WTC11 (cell line): Measurements from ENCODE around the gene TRAF7. TPM values are rescaled to one million over a fixed set of nuclear protein-coding genes. Genes with fewer than 3 reads are reported as not detected.
"Not testable (repeated sequence)": the region's sequence is repeated elsewhere in the genome, so short reads cannot be mapped to it uniquely, and the experiment has no call there.

Experiments
- ATAC-seq: fragments of 200-7000 bp; cut with Tn5 transposase; 2 replicates; pipeline ENCODE4 v1.10.0; 2021; ENCODE audit warnings: mild to moderate bottlenecking, moderate library complexity
- CTCF ChIA-PET: fragments of 300-600 bp; sonication (Branson Sonifier 250); formaldehyde crosslinking; loops from one replicate; lab custom pipeline; 2021; ENCODE audit warnings: antibody characterized with exemption; lab: Charles Lee
- POLR2A ChIA-PET: fragments of 350-600 bp; sonication (Branson Sonifier 250); formaldehyde crosslinking; loops from one replicate; lab custom pipeline; 2021; ENCODE audit warnings: antibody characterized with exemption; lab: Charles Lee
- DNase-seq: peaks from one replicate; pipeline ENCODE4 v3.0.0; 2021; ENCODE audit warnings: low spot score
- H3K27ac Mint-ChIP-seq: 2 replicates; pipeline ENCODE4 v1.8.0; 2021; ENCODE audit warnings: mixed read lengths
- H3K27me3 Mint-ChIP-seq: 2 replicates; pipeline ENCODE4 v1.8.0; 2021; ENCODE audit warnings: low read depth, mild to moderate bottlenecking, moderate library complexity, mixed read lengths
- H3K36me3 Mint-ChIP-seq: 2 replicates; pipeline ENCODE4 v1.8.0; 2021; ENCODE audit warnings: mixed read lengths
- H3K4me1 Mint-ChIP-seq: 2 replicates; pipeline ENCODE4 v1.8.0; 2022; ENCODE audit warnings: mixed read lengths
- H3K4me3 Mint-ChIP-seq: 2 replicates; pipeline ENCODE4 v1.8.0; 2021; ENCODE audit warnings: mild to moderate bottlenecking, moderate library complexity, mixed read lengths
- H3K9me3 Mint-ChIP-seq: 2 replicates; pipeline ENCODE4 v1.8.0; 2021; ENCODE audit warnings: mixed read lengths
- AFF4 ChIP-seq: sonication (generic); formaldehyde crosslinking; IDR thresholded peaks from 2 replicates; pipeline ENCODE4 v1.8.1; 2023; ENCODE audit warnings: mild to moderate bottlenecking, missing genetic modification reagents, borderline replicate concordance
- AR ChIP-seq: fragments of 250-450 bp; sonication (Bioruptor Pico); IDR thresholded peaks from 2 replicates; pipeline ENCODE4 v1.9.0; 2021; ENCODE audit warnings: mild to moderate bottlenecking
- CDX4 ChIP-seq: fragments of 250-450 bp; sonication (Bioruptor Pico); IDR thresholded peaks from 2 replicates; pipeline ENCODE4 v1.9.0; 2021; ENCODE audit warnings: moderate library complexity, mild to moderate bottlenecking, inconsistent platforms, borderline replicate concordance
- CREM ChIP-seq: sonication (generic); formaldehyde crosslinking; IDR thresholded peaks from 2 replicates; pipeline ENCODE4 v1.8.1; 2022; ENCODE audit warnings: mild to moderate bottlenecking, missing genetic modification reagents, moderate library complexity
- E2F4 ChIP-seq: sonication (generic); formaldehyde crosslinking; IDR thresholded peaks from 2 replicates; pipeline ENCODE4 v1.8.1; 2022; ENCODE audit warnings: low read depth, mild to moderate bottlenecking, moderate library complexity, missing genetic modification reagents, borderline replicate concordance
- JAZF1 ChIP-seq: fragments of 250-450 bp; sonication (Bioruptor Pico); IDR thresholded peaks from 2 replicates; pipeline ENCODE4 v1.9.0; 2021; ENCODE audit warnings: moderate library complexity, mild to moderate bottlenecking, inconsistent platforms
- JUN ChIP-seq: sonication (generic); formaldehyde crosslinking; IDR thresholded peaks from 2 replicates; pipeline ENCODE4 v1.8.0; 2023; ENCODE audit warnings: mild to moderate bottlenecking, missing genetic modification reagents
- MAX ChIP-seq: sonication (generic); formaldehyde crosslinking; IDR thresholded peaks from 2 replicates; pipeline ENCODE4 v1.8.0; 2022; ENCODE audit warnings: mild to moderate bottlenecking, missing genetic modification reagents
- NFE2L1 ChIP-seq: sonication (generic); formaldehyde crosslinking; IDR thresholded peaks from 2 replicates; pipeline ENCODE4 v1.8.1; 2023; ENCODE audit warnings: missing genetic modification reagents
- PRDM15 ChIP-seq: sonication (generic); formaldehyde crosslinking; IDR thresholded peaks from 2 replicates; pipeline ENCODE4 v1.8.0; 2022; ENCODE audit warnings: missing genetic modification reagents
- PREB ChIP-seq: sonication (generic); formaldehyde crosslinking; IDR thresholded peaks from 2 replicates; pipeline ENCODE4 v1.8.1; 2022; ENCODE audit warnings: mild to moderate bottlenecking, missing genetic modification reagents, moderate library complexity, borderline replicate concordance
- RORB ChIP-seq: fragments of 250-450 bp; sonication (Bioruptor Pico); IDR thresholded peaks from 2 replicates; pipeline ENCODE4 v1.9.0; 2021; ENCODE audit warnings: mild to moderate bottlenecking
- SMAD4 ChIP-seq: sonication (generic); formaldehyde crosslinking; IDR thresholded peaks from 2 replicates; pipeline ENCODE4 v1.8.0; 2022; ENCODE audit warnings: mild to moderate bottlenecking, missing genetic modification reagents
- TCF7 ChIP-seq: sonication (generic); formaldehyde crosslinking; IDR thresholded peaks from 2 replicates; pipeline ENCODE4 v1.8.0; 2022; ENCODE audit warnings: mild to moderate bottlenecking, low read depth, missing genetic modification reagents, moderate library complexity
- ZNF532 ChIP-seq: fragments of 250-450 bp; sonication (Bioruptor Pico); IDR thresholded peaks from 2 replicates; pipeline ENCODE4 v1.9.0; 2021; ENCODE audit warnings: mild to moderate bottlenecking, borderline replicate concordance
- total RNA-seq: library from RNA; stranded (reverse); gene quantifications from 3 replicates; pipeline ENCODE4 v1.2.3, GENCODE V29; 2021

TRAF7 gene
- total RNA-seq, 1 experiment from 2014 or later, result 148 TPM

GRCh38 chr16:2155091-2155950, at the start of gene TRAF7 (continued):
- TF ChIP-seq ZNF532 (peak; percentile 89), SMAD4 (CRISPR knock-in tag) (0 out of 2 replicates have a peak, but pooled peaks have one; percentile 1), E2F4 (CRISPR knock-in tag) (no peak), JAZF1 (CRISPR knock-in tag) (0 out of 2 replicates have a peak, but pooled peaks have one; percentile 52), NFE2L1 (CRISPR knock-in tag) (no peak; the same call in 1 of the 2 replicates), RORB (CRISPR knock-in tag) (peak; percentile 89), PRDM15 (CRISPR knock-in tag) (peak; percentile 34; the same call in 1 of the 2 replicates), AFF4 (peak; percentile 44; the same call in 1 of the 2 replicates), JUN (peak; percentile 74; the same call in 1 of the 2 replicates), TCF7 (CRISPR knock-in tag) (no peak), CREM (CRISPR knock-in tag) (peak; percentile 32), PREB (CRISPR knock-in tag) (no peak), AR (CRISPR knock-in tag) (no peak; the same call in none of the 2 replicates), MAX (CRISPR knock-in tag) (peak; percentile 88), CDX4 (no peak; the same call in 1 of the 2 replicates)

GRCh38 chr16:2106211-2106610, 49.4 kb upstream of the TRAF7 start:
- ATAC-seq, H3K4me1 Mint-ChIP-seq, H3K27me3 Mint-ChIP-seq, H3K36me3 Mint-ChIP-seq, H3K4me3 Mint-ChIP-seq, CTCF ChIA-PET, POLR2A ChIA-PET, DNase-seq, H3K9me3 Mint-ChIP-seq, H3K27ac Mint-ChIP-seq: not testable (repeated sequence)
